Measurements from ENCODE around the gene KPNB1. TPM values are rescaled to one million over a fixed set of nuclear protein-coding genes. Genes with fewer than 3 reads are reported as not detected.
"Not testable (repeated sequence)": the region's sequence is repeated elsewhere in the genome, so short reads cannot be mapped to it uniquely, and the experiment has no call there.

KPNB1 gene
- total and polyA plus RNA-seq, 2 experiments from 2014 or later: 274 to 599 TPM

GRCh38 chr17:47682138-47682537 lies 32.4 kb downstream of the KPNB1 start:
- Mint-ChIP-seq H3K27ac (no peak overlapping the region), H3K36me3 (ENCODE audit: low read depth) (peaks cover 80% of the 10 kb centered on the region), H3K9me3 (no peaks in the 10 kb centered on the region), H3K27me3 (ENCODE audit: insufficient read depth, low read depth, poor library complexity) (peaks cover 17% of the 10 kb centered on the region), H3K4me3 (no peak overlapping the region), H3K4me1 (peaks cover 17% of the 10 kb centered on the region)
- H2AFZ ChIP-seq: no peak overlapping the region
- peaks cover 4% of the 10 kb centered on the region for H3K4me1 ChIP-seq (ENCODE audit: insufficient read depth)
- no peak for ATAC-seq
- TF ChIP-seq EZH2 (IDR thresholded peaks at IDR 0.05; ENCODE audit: low read depth, unreplicated experiment) (no peak), STAT1 (IDR thresholded peaks at IDR 0.05; ENCODE audit: unreplicated experiment) (no peak)
- TF ChIP-seq, protein P1, sequence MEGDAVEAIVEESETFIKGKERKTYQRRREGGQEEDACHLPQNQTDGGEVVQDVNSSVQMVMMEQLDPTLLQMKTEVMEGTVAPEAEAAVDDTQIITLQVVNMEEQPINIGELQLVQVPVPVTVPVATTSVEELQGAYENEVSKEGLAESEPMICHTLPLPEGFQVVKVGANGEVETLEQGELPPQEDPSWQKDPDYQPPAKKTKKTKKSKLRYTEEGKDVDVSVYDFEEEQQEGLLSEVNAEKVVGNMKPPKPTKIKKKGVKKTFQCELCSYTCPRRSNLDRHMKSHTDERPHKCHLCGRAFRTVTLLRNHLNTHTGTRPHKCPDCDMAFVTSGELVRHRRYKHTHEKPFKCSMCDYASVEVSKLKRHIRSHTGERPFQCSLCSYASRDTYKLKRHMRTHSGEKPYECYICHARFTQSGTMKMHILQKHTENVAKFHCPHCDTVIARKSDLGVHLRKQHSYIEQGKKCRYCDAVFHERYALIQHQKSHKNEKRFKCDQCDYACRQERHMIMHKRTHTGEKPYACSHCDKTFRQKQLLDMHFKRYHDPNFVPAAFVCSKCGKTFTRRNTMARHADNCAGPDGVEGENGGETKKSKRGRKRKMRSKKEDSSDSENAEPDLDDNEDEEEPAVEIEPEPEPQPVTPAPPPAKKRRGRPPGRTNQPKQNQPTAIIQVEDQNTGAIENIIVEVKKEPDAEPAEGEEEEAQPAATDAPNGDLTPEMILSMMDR (conservative IDR thresholded peaks at IDR 0.05; ENCODE audit: low read depth in 2 of 2): no peak
- no peak overlapping the region for H3K4me3 ChIP-seq
- H3K27ac ChIP-seq (ENCODE audit: low read depth): 0 out of 2 replicates have a peak overlapping the region, but pooled peaks have one; percentile 34
- peaks cover 44% of the 10 kb centered on the region for H3F3A ChIP-seq (replicated peaks; ENCODE audit: low read depth)
- no peaks in the 10 kb centered on the region for H3K9me2 ChIP-seq (ENCODE audit: insufficient read depth)
- H3K4me2 ChIP-seq: no peak overlapping the region
- no peaks in the 10 kb centered on the region for H3K27me3 ChIP-seq (ENCODE audit: insufficient read depth)
- peaks cover 35% of the 10 kb centered on the region; the same call in 1 of the 2 replicates for H4K20me1 ChIP-seq (replicated peaks; ENCODE audit: insufficient read depth)
- no peaks in the 10 kb centered on the region for H3K79me2 ChIP-seq (replicated peaks; ENCODE audit: insufficient read depth)
- peaks cover 64% of the 10 kb centered on the region for H3K36me3 ChIP-seq (ENCODE audit: insufficient read depth)
- no peak for DNase-seq (ENCODE audit: low spot score)

- Mint-ChIP-seq H3K27me3 (ENCODE audit: insufficient read depth, low read depth, poor library complexity) (peaks cover 15% of the 10 kb centered on the region), H3K27ac (peak overlapping the region; percentile 12; the same call in 1 of the 2 replicates), H3K36me3 (ENCODE audit: low read depth) (peaks cover 74% of the 10 kb centered on the region), H3K4me1 (peaks cover 23% of the 10 kb centered on the region)
- not testable (repeated sequence) for H3K4me3 ChIP-seq; H3K4me2 ChIP-seq; DNase-seq (ENCODE audit: low spot score); H3K9me3 Mint-ChIP-seq; H3K79me2 ChIP-seq (replicated peaks; ENCODE audit: insufficient read depth); H3K4me3 Mint-ChIP-seq; H3K27me3 ChIP-seq (ENCODE audit: insufficient read depth); H2AFZ ChIP-seq; H3K4me1 ChIP-seq (ENCODE audit: insufficient read depth); H3K9me2 ChIP-seq (ENCODE audit: insufficient read depth); ATAC-seq
- peaks cover 31% of the 10 kb centered on the region; the same call in 1 of the 2 replicates for H4K20me1 ChIP-seq (replicated peaks; ENCODE audit: insufficient read depth)
- H3K36me3 ChIP-seq (ENCODE audit: insufficient read depth): peaks cover 58% of the 10 kb centered on the region
- peaks cover 43% of the 10 kb centered on the region for H3F3A ChIP-seq (replicated peaks; ENCODE audit: low read depth)
- 0 out of 2 replicates have a peak overlapping the region, but pooled peaks have one; percentile 34 for H3K27ac ChIP-seq (ENCODE audit: low read depth)
These were observed 33.0 kb downstream of the KPNB1 start for GRCh38 chr17:47682727-47683126.

DNA sequence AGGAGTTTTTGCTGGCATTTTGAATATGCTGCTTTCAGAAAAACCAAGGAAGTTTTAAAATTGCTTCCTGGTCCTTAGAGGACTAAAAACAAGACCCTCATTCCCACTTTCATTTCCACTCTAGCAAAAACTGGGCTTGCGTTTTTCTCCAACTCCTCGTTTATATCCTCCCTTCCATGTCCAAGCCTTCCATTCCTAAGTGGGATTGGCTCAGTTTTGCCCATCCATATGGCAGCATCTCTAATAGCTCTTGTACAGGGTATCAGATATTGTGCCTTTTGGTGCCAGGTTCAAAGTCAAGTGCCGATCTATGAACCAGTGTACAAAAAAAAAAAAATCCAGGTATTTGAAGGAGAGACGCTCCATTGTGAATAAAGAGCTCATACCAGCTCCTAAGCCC lies 34.3 kb downstream of the KPNB1 start:
- Histone ChIP-seq H3K27me3 (ENCODE audit: insufficient read depth) (no peaks in the 10 kb centered on the region), H3K27ac (ENCODE audit: low read depth) (peak overlapping the region; percentile 65), H3K4me1 (ENCODE audit: insufficient read depth) (peaks cover 9% of the 10 kb centered on the region), H3K36me3 (ENCODE audit: insufficient read depth) (peaks cover 45% of the 10 kb centered on the region), H3K4me2 (no peak overlapping the region), H4K20me1 (replicated peaks; ENCODE audit: insufficient read depth) (peaks cover 28% of the 10 kb centered on the region; the same call in 1 of the 2 replicates), H3K9me2 (ENCODE audit: insufficient read depth) (no peaks in the 10 kb centered on the region), H3K4me3 (no peak overlapping the region), H3K79me2 (replicated peaks; ENCODE audit: insufficient read depth) (no peaks in the 10 kb centered on the region), H3F3A (replicated peaks; ENCODE audit: low read depth) (peaks cover 41% of the 10 kb centered on the region), H2AFZ (no peak overlapping the region)
- peaks cover 63% of the 10 kb centered on the region for H3K36me3 Mint-ChIP-seq (ENCODE audit: low read depth)
- DNase-seq (ENCODE audit: low spot score): no peak
- H3K27me3 Mint-ChIP-seq (ENCODE audit: insufficient read depth, low read depth, poor library complexity): peaks cover 15% of the 10 kb centered on the region
- H3K4me3 Mint-ChIP-seq: no peak overlapping the region
- no peak for ATAC-seq
- H3K4me1 Mint-ChIP-seq: peaks cover 27% of the 10 kb centered on the region
- H3K27ac Mint-ChIP-seq: no peak overlapping the region
- no peaks in the 10 kb centered on the region for H3K9me3 Mint-ChIP-seq
- TF ChIP-seq JUNB (IDR thresholded peaks at IDR 0.05; ENCODE audit: unreplicated experiment): no peak
